Measurements from ENCODE around the gene ZNF638.
"Not testable (repeated sequence)": the region's sequence is repeated elsewhere in the genome, so short reads cannot be mapped to it uniquely, and the experiment has no call there.

ZNF638 gene

DNA sequence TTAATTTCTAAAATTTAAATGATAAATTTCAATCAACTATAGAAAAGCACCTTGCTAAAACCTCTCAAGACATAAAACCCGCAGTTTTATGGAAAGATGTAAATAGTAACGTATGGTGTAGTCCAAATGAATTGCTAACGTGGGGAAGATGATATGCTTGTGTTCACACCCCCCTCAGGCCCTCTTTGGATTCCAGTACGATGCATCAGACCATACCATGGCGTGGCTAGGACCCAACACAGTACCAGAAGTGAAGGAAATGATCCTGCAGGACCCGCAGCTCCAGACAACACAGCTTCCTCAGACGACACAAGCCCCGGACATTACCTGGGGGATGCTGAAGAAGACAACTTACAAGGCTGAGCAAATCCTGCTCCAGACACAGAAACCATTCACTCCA is 61.6 kb downstream of the ZNF638 start:
- DNase-seq (ENCODE audit: low read depth in 2 of 2), result no peak

DNA sequence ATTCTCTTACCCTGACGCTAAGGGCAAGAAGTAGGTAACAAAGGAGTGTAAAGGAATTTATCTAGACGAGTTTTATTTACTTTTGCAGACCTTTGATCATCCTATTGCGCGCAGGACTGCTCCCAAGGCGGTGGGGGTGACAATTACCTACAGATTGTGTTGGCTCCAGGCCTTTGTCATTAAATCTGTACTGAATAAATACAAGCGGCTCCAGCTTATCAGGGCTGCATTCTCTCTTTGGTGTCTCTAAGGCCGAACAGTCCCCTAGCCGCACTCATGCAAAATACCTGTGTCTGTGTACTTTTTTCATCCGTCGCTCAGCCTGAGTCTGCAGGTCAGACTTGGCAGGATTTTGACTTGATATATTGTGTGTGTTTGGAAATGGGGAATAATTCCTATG is 63.9 kb downstream of the ZNF638 start:
- DNase-seq (ENCODE audit: low read depth in 2 of 2), result no peak

DNA sequence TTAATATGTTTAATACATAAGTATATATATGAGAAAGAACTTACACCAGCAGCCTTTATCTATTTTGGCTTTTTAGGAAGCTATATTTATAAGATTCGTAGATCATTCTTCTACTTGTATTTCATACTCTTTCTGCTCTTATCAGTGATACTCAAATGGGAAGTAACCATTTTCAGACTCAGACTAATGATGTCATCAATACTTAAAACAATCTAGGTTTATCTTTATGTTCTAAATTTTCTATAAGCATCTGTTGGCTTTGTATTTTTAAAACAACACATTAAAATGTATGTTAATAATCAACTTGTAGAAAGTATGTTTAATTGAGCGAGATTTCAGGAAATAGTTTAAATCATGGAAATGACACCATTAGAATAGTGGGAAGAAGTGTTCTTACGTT is 70.8 kb downstream of the ZNF638 start:
- no peak for DNase-seq (ENCODE audit: low read depth in 2 of 2)

DNA sequence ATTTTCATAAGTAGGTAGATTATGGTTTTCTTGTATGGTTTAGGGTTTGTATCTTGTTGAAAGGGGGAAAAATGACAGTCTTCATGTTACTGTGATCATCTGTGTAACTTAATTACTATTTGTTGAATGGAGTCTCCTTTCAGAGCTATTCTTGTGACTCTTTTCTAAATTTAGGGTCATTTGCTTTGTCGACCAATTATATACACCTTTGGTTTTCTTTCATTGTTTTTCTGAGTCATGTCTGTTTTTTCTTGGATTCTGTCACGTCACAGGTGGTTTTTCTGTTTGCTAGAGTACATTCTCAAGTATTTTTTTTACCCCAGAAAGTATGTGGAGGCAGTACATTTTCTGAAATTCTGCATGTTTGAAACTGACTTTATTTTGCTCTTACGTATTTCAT is 78.0 kb downstream of the ZNF638 start:
- DNase-seq (ENCODE audit: low read depth in 2 of 2), result no peak

GRCh38 chr2:71410696-71411095 is 79.1 kb downstream of the ZNF638 start:
- DNase-seq (ENCODE audit: low read depth in 2 of 2), result no peak

- not testable (repeated sequence) for DNase-seq (ENCODE audit: low read depth in 2 of 2)
Observed at GRCh38 chr2:71416866-71417265, 85.3 kb downstream of the ZNF638 start.

DNA sequence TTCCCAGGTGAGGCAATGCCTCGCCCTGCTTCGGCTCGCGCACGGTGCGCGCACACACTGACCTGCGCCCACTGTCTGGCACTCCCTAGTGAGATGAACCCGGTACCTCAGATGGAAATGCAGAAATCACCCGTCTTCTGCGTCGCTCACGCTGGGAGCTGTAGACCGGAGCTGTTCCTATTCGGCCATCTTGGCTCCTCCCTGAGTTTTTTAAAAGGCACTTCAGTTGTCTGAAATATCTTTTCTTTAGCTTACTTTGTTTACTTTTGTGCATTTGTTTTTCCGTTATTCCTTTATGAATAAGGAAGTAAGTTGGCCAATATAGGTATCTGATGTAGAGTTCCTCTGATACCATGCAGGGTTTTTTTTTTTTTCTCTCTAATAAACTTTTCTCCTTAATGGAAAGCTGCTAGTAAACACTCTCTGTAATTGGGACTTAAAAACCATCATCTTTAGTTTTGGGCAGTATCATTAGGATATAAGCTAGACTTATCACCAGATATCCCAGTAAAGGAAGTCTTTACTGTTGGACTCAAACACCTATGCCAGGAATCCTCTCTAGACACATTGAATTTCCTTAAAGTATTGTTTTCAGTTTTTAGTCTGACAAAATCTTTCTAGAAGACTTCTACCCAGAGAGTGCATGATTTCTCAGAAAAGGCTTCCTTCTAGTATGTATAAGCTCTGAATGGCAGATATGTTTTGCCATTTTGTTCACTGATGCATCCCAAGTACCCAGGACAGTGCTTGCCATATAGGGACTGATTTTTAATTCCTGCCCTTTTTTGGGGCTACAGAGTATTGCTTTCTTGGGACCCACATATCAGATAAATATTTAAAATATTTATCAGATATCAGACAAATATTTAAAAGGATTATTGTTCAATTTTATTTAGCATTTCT is 86.0 kb downstream of the ZNF638 start:
- DNase-seq (ENCODE audit: low read depth in 2 of 2), result no peak

GRCh38 chr2:71419145-71419544 is 87.6 kb downstream of the ZNF638 start:
- DNase-seq (ENCODE audit: low read depth in 2 of 2), result no peak

- no peak for DNase-seq (ENCODE audit: low read depth in 2 of 2)
Observed at GRCh38 chr2:71419976-71420375, 88.4 kb downstream of the ZNF638 start.

- no peak for DNase-seq (ENCODE audit: low read depth in 2 of 2)
Observed at GRCh38 chr2:71422786-71423185, 91.2 kb downstream of the ZNF638 start.

GRCh38 chr2:71423817-71424420 is 92.3 kb downstream of the ZNF638 start:
- DNase-seq (ENCODE audit: low read depth in 2 of 2), result no peak

DNA sequence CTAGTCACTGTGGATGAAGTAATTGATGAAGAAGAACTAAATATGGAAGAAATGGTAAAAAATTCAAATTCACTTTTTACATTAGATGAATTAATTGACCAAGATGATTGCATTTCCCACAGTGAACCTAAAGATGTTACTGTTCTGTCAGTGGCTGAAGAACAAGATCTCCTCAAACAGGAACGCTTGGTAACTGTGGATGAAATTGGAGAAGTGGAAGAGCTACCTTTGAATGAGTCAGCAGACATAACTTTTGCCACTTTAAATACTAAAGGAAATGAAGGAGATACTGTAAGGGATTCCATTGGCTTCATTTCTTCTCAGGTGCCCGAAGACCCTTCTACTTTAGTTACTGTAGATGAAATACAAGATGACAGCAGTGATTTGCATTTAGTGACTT is 95.1 kb downstream of the ZNF638 start:
- no peak for DNase-seq (ENCODE audit: low read depth in 2 of 2)

DNA sequence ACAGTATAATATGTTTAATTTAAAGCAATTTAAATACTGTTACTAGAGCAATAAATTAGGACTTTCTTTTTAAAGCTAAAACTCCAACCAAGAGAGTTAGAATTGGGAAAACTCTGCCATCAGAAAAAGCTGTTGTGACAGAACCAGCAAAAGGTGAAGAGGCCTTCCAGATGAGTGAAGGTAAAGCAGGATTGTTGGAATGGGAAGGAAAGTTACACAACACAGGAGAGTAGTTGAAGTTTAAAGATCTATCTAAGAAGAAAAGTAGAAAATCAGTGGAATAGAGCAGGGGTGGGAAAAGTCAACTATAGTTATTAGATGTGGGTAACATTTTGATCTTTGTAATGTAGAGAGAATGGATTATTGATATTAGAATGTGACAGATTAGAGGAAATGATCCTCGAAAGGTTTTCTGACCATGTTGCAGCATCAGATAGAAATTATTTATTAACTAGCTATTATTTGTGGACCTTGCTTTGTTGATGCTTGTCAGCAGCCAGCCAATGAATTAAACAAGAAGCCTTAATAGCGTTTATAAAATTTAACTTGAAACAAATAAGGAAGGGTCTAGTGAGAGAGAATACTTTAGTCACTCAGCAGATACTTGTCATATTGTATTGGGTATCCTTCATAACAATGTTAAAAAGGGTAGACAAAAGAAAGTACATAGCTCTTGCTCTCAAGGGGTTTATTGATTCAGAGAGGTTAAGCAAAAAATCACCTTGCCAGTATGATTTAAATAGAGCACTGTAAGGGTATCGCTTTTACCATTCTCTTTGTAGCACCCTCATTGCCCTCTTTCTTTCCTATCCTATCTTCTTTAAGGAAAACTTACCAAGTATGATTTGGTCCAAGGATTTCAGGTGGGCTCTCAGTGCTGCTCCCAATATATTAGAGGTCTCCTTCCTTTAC is 97.1 kb downstream of the ZNF638 start:
- DNase-seq (ENCODE audit: low read depth in 2 of 2), result no peak

DNA sequence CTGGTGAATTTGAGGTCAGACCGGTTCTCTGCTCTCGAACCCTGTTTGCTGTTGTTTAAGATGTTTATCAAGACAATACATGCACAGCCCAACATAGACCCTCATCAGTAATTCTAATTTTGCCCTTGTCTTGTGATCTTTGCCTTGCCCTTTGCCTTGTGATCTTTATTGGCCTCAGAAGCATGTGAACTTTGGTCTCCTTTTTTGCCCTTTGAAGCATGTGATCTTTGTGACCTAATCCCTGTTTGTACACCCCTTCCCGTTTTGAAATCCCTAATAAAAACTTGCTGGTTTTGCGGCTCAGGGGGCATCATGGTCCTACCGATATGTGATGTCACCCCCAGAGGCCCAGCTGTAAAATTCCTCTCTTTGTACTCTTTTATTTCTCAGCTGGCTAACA is 113.6 kb downstream of the ZNF638 start:
- DNase-seq (ENCODE audit: low read depth in 2 of 2), result not testable (repeated sequence)

DNA sequence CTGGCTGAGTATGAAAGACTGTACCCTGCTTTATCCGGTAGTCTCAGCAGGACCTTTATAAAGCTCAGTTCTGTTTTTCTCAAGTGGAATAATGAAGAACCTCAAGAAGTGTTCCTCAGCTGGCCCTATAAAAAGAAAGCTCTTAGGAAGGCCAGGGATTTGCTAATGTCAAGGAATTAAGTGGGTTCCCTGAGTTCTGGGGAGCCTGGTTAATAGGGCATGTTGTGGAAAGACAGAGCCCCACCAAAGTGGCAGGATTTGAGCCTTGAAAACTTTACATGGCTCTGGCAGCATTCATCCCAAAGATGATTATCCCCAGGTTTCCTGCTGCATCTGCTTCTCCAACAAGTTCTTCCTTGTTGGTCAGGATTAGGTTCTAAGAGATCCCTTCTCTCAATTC is 114.9 kb downstream of the ZNF638 start:
- DNase-seq (ENCODE audit: low read depth in 2 of 2), result no peak

- no peak for DNase-seq (ENCODE audit: low read depth in 2 of 2)
Observed at GRCh38 chr2:71449343-71449742, 117.8 kb downstream of the ZNF638 start.

DNA sequence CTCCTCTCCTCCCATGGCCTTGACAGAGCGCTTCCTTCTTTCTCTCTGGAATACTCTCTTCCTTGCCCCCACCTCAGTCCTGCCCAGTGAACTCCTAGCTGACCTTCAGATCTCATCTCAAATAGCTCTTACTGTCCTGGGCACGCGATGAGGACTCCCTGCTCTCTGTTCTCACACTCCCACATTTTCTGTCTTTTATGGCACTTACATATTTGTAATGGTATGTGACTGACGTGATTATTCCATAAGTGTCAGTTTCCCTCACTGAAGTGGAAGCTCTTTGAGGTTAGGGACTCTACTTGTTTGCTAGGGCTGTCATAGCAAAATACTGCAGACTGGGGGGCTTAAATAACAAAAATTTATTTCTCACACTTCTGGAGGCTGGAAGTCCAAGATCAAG is 120.1 kb downstream of the ZNF638 start:
- DNase-seq (ENCODE audit: low read depth in 2 of 2), result no peak

- peak in 1 of 2 donors; percentile 12 for DNase-seq (ENCODE audit: low read depth in 2 of 2)
Observed at GRCh38 chr2:71452565-71452964, 121.0 kb downstream of the ZNF638 start.

- DNase-seq (ENCODE audit: low read depth in 2 of 2), result no peak
Observed at GRCh38 chr2:71453404-71454220, 122.0 kb downstream of the ZNF638 start, which contains the start of gene DYSF. TSS of gene DYSF (plus strand) at chr2:71453561.

GRCh38 chr2:71454221-71455010 is 122.8 kb downstream of the ZNF638 start:
- DNase-seq (ENCODE audit: low read depth in 2 of 2), result no peak

Data from stimulated activated CD4-positive, alpha-beta T cell treated with anti-CD3 and anti-CD28 coated beads, Interleukin-15, amount 100 ng/mL, for 48 hours (primary cell).